Amniotic stem cell (primary cell): ENCODE measurements around the gene VPS37B.
"Not testable (repeated sequence)": the region's sequence is repeated elsewhere in the genome, so short reads cannot be mapped to it uniquely, and the experiment has no call there.

ENCODE experiments used
- DNase-seq: peaks from one replicate; lab custom pipeline; 2025; lab: John Stamatoyannopoulos, UW

Gene VPS37B

GRCh38 chr12:122880668-122881067 is 15.3 kb downstream of the VPS37B start:
- DNase-seq: no peak

DNA sequence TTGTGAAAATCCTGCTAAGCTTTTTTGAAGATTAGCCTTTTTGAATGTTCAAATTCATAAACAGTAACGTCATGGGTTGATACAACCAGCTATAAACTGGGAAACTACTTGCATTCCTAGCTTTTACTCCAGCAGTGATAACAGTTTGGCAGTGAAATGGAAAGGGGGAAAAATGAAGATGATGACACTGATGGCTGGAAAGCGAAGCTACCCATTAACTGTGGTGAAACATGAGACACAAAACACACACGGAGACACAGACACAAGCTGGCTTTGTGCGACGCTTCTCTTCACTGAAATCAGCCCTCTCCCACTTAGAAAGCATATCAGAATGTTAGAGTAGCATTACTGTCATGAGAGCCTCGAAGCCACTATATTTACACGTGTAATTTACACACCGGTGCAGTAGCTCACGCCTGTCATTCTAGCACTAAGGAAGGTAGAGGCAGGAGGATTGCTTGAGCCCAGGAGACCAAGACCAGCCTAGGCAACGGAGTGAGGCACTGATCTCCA is 15.7 kb downstream of the VPS37B start:
- DNase-seq: no peak

DNA sequence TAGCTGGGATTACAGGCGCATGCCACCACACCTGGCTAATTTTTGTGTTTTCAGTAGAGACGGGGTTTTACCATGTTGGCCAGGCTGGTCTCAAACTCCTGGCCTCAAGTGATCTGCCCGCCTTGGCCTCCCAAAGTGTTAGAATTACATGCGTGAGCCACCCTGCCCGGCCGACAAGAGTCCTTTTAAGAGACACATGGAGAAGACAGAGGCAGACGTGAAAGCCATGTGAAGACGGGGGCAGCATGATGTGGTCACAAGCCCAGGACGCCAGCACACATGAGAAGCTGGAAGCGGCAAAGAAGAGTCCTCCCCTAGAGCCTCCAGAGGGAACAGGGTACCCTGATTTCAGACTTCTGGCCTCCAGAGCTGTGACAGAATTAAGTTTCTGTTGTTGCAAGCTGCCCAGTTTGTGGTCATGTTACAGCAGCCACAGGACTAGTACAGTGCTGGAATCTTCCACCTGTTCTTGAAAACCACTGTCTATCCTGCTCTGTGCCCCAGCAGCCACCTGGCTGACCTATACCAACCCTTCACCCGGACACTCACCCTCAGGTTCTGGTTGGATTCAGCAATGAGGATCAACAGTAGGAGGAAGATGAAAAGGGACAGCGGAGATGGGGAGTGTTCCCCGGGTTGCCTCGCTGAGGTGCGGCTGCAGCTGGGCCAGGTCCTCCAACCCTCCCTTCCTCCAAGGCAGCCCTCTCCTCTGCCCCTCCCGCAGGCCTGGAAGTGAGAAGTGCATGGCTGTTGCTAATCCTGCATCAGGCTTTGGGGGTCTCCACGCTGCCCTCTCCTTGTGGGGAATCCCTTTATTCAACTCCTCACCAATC is 16.9 kb downstream of the VPS37B start:
- no peak for DNase-seq

GRCh38 chr12:122876731-122877130 is 19.2 kb downstream of the VPS37B start:
- DNase-seq: no peak

DNA sequence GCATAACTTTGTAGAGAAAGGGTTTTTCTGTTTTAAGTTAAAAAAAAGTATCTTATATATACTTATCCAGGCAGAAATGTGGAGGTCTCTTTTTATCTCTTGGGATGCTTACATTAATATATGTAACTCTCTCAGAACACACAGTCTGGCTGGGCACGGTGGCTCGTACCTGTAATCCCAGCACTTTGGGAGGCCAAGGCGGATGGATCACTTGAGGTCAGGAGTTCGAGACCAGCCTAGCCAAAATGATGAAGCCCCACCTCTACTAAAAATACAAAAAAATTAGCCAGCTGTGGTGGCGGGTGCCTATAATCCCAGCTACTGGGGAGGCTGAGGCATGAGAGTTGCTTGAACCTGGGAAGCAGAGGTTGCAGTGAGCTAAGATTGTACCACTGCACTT is 19.6 kb downstream of the VPS37B start:
- not testable (repeated sequence) for DNase-seq

- DNase-seq: no peak
Observed at GRCh38 chr12:122875590-122876220, 20.2 kb downstream of the VPS37B start.

DNA sequence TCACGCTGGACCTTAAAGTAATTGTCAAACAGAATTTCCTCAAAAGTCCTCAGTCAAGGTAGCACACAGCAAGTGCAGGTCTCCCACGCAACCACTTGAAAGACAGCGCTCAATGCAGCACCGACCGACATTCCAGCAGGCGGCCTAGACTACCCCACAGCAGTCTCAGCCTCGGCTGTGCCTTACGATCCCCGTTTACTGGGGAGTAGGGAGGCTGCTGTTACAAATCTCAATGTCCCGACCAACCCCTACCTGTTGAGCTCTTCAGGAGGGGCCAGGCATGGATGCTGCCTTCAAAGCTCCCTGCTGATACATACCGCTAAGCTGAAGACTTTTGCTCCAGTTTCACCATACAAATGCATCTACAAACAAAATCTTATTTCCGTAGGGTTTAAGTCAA is 21.8 kb downstream of the VPS37B start:
- no peak for DNase-seq

DNA sequence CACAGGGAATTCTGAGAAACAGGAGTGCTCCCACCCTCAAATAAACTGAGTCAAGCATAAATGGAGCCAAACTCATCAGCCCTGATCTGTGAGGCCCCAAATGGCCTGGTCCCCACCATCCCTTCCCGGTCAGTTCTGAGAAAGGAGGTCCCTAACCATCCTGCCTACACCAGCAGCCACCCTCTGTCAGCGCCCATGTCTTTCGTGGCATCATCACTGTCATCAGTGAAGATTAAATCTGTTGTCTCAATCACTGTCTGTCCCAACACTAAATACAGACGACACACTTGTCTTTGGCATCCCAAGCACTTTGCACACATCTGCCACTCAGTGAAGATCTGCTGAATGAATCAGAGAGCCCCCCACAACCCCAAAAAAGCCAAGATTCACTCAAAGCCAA is 22.4 kb downstream of the VPS37B start:
- no peak for DNase-seq

DNA sequence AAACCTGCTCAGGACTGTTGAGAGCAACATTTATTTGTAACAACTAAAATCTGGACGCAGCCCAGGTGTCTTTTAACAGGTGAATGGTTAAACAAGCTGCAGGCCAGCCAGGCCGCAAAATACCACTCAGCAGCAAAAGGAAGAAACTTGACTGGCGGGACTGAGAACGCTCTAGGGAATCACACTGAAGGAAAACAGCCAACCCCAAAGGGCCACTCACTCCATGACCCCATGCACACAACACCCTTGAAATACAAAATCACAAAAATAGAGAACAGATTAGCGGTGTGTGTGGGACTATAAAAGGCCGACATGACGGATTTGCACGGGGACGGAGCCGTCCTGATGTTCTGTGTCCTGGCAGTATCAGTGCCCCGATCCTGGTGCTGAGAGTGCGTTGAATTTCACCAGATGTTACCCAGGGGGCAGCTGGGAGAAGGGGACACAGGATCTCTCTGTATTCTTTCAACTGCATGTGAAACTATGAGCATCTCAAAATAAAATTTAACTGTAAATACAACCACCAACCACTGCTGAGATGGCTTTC is 23.0 kb downstream of the VPS37B start:
- no peak for DNase-seq

DNA sequence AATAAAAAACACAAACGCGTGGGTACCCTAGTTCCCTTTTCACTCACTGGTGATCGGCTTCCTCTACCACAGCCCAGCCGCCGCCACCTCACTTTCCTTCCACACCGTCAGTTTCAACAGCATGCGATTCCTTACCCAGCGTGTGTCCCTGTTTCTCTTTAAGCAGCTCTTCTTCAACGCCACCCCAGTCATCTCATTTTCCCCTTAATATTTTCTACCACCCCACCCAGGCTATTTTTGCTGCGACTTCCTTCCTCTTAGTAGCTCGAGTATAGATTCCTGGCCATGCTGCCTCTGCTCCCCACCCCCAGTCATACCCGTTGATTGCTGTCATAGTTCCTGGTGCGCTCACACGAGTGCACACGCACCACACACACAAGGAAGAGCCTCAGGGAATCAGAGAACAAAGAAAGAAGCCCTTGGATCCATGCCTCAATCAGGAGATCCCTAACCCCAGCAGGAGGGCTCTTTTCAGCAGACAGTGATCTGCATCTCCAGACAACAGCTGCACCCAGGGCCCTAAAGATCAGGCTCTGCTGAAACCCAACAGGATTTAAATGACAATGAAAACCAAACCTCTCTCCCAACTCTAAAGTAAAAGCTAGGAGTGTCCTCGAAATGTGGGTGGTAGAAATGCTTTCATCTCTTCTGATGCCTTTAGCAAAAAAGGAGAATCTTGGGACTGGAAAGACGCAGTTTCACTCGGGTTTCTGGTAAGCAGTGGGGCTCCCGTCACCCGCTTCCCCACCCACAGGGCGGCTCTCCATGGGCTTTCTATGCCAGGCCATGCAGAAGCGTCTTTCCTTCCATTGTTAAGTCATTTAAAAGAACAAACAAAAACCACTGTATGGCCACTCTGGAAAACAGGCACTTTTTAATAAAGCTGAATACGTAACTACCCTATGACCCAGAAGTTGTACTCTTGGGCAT is 23.8 kb downstream of the VPS37B start:
- DNase-seq: peak; percentile 25

GRCh38 chr12:122870867-122871664 is 24.9 kb downstream of the VPS37B start:
- DNase-seq: no peak

GRCh38 chr12:122870163-122870842 is 25.6 kb downstream of the VPS37B start:
- DNase-seq: no peak

GRCh38 chr12:122869207-122869973 is 26.5 kb downstream of the VPS37B start:
- DNase-seq: no peak

DNA sequence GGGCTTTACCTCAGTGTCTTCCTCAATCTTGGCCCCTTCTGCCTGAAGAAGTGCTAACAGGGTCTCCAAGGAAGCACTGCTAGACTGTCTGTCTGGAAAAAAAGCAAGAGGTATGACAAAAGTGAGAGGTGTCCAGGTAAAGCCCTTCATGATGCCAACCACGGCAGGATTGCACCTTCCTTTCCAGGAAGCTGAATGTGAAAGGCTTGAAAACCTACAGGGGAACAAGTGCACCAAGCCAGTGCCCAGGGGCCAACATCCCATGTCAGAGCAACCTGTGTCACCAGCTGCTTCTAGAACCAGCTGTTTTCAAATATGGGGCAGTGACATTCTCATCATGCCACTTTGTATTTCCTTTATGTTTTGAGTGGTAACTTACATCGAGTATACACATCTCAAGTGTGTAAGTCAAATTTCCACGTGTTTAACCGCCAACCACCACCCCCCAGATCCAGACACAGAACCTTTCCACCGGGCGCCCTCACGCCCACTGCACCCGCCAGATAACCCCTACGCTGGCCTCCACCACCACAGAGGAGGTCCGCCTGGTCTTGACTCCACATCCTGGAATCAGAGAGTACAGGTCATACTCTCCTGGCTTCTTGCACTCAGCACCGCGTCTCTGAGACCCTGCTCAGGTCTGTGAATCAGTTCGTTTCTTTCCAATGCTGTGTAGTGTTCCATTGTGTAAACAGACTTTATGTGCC is 27.3 kb downstream of the VPS37B start:
- DNase-seq: no peak

DNA sequence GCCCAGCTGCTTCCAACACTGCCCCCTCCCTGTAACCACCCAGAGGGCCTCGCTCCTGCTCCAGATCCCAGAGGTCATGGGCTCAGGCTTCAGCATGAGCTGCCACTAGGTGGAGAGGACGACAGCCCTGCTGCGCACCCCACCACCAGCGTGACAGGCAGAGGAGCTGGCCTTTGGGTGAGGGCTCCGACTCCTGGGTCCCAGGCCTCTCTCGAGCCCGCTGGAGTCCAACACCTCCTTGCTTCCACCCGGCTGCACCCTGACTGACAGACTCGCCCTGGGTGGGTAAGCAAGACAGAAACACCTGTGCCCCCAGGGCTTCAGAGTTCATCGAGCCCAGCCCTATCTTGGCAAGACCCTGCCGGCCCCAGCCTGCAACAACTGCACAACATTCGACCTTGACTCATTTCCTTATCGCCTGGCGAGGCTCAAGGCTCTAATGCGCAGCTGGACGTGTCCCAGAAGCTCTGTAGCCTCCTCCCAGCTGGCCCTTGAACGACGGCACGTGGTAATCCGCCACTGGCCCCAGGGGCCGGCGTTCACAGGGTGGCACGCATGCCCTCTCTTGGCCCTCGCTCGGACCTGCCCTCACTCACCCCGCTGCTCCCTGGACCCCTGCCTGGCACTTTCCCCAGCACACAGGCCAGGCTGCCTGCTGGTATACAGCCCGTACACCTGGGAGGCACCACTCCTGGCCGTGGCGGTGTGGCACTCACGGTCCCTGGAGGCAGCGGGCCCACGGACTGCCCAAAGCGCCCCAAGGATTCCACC is 28.0 kb downstream of the VPS37B start:
- no peak for DNase-seq

DNA sequence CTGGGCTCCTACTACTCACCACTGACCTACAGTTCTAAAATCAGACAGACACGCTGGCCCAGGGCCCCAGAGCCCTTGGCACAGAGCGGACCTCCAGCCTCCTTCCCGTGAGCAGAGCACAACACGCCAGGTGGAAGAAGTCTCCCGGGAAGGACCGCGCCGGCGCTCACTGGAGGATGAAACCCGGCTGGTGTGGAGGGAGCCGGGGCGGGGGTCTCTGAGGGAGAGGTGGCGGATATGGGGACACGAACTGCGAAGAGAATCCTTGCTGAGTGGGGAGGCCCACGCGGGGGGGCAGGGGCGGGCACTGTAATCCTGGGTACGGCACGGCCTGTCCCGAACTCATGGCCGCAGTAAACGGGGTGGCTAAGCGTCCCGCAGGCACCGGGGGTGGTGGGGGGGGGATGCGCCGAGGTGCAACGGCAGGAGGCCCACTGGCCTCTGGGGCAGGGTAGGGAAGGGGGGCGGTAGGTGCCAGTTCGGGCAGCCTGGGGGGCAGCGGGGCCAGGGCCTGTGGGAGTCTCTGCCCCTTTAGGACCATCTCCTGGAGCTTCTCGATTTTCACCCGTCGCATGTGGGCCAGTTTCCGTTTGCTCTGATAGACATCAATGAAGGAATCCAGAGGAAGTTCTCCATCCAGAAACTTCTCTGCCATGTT is 28.8 kb downstream of the VPS37B start:
- no peak for DNase-seq

- no peak for DNase-seq
Observed at GRCh38 chr12:122866379-122866778, 29.5 kb downstream of the VPS37B start.
